NCI-H1092 treated with DMSO at 0.1 percent for 48 hours (cell line): ENCODE results near the gene SLC27A2.

Source experiments
- DNase-seq: peaks from one replicate; lab custom pipeline; 2025; lab: John Stamatoyannopoulos, UW

SLC27A2 gene

GRCh38 chr15:50190723-50191122, 8.7 kb downstream of the SLC27A2 start:
- DNase-seq = no peak

GRCh38 chr15:50192164-50192563, 10.2 kb downstream of the SLC27A2 start:
- no peak for DNase-seq

- no peak for DNase-seq
Observed at GRCh38 chr15:50192926-50193620, 11.1 kb downstream of the SLC27A2 start.

- DNase-seq = no peak
Observed at GRCh38 chr15:50202003-50202402, 20.0 kb downstream of the SLC27A2 start.

- DNase-seq = no peak
Observed at GRCh38 chr15:50206020-50206419, 24.0 kb downstream of the SLC27A2 start.

- DNase-seq = no peak
Observed at GRCh38 chr15:50209809-50210208, 27.8 kb downstream of the SLC27A2 start.

- no peak for DNase-seq
Observed at GRCh38 chr15:50210462-50211157, 28.6 kb downstream of the SLC27A2 start.

- no peak for DNase-seq
Observed at GRCh38 chr15:50218291-50218690, 36.3 kb downstream of the SLC27A2 start.

GRCh38 chr15:50218691-50219090, 36.7 kb downstream of the SLC27A2 start:
- DNase-seq = no peak

GRCh38 chr15:50219820-50220219, 37.8 kb downstream of the SLC27A2 start:
- no peak for DNase-seq

- no peak for DNase-seq
Observed at GRCh38 chr15:50222181-50222580, 40.2 kb downstream of the SLC27A2 start.

- no peak for DNase-seq
Observed at GRCh38 chr15:50224606-50225005, 42.6 kb downstream of the SLC27A2 start.

- no peak for DNase-seq
Observed at GRCh38 chr15:50225057-50225456, 43.1 kb downstream of the SLC27A2 start.

GRCh38 chr15:50225938-50226337, 43.9 kb downstream of the SLC27A2 start:
- DNase-seq = no peak

GRCh38 chr15:50227076-50227475, 45.1 kb downstream of the SLC27A2 start:
- no peak for DNase-seq

- no peak for DNase-seq
Observed at GRCh38 chr15:50228866-50229265, 46.9 kb downstream of the SLC27A2 start.

GRCh38 chr15:50229336-50229735, 47.3 kb downstream of the SLC27A2 start:
- no peak for DNase-seq

GRCh38 chr15:50231761-50232160, 49.8 kb downstream of the SLC27A2 start:
- peak; percentile 27 for DNase-seq

- no peak for DNase-seq
Observed at GRCh38 chr15:50232791-50233190, 50.8 kb downstream of the SLC27A2 start.

- DNase-seq = no peak
Observed at GRCh38 chr15:50233192-50233736, 51.3 kb downstream of the SLC27A2 start.

- no peak for DNase-seq
Observed at GRCh38 chr15:50234764-50235163, 52.8 kb downstream of the SLC27A2 start.

- no peak for DNase-seq
Observed at GRCh38 chr15:50235794-50236193, 53.8 kb downstream of the SLC27A2 start.

GRCh38 chr15:50236433-50236832, 54.4 kb downstream of the SLC27A2 start:
- DNase-seq = no peak
